GM19351 (cell line): ENCODE results near the gene INTS14.

Source experiments
- ATAC-seq: cut with Tn5 transposase; IDR thresholded peaks from one replicate; pipeline ENCODE4 v1.9.1; 2021; ENCODE audit warnings: mild to moderate bottlenecking, moderate library complexity; ENCODE audit not compliant: unreplicated experiment

Gene INTS14

GRCh38 chr15:65610871-65611718, at the start of gene INTS14:
TSS of gene INTS14 (minus strand) at chr15:65611131. CDS start at chr15:65607380, 3,751 bp downstream.
- ATAC-seq = peak; percentile 94

GRCh38 chr15:65659502-65660052, 48.6 kb upstream of the INTS14 start:
- no peak for ATAC-seq

GRCh38 chr15:65655457-65655856, 44.5 kb upstream of the INTS14 start:
- ATAC-seq = no peak

- no peak for ATAC-seq
These were observed 44.1 kb upstream of the INTS14 start for GRCh38 chr15:65655026-65655425.

GRCh38 chr15:65653801-65654521, 43.0 kb upstream of the INTS14 start:
- ATAC-seq = no peak

GRCh38 chr15:65653341-65653740, 42.4 kb upstream of the INTS14 start:
- no peak for ATAC-seq

DNA sequence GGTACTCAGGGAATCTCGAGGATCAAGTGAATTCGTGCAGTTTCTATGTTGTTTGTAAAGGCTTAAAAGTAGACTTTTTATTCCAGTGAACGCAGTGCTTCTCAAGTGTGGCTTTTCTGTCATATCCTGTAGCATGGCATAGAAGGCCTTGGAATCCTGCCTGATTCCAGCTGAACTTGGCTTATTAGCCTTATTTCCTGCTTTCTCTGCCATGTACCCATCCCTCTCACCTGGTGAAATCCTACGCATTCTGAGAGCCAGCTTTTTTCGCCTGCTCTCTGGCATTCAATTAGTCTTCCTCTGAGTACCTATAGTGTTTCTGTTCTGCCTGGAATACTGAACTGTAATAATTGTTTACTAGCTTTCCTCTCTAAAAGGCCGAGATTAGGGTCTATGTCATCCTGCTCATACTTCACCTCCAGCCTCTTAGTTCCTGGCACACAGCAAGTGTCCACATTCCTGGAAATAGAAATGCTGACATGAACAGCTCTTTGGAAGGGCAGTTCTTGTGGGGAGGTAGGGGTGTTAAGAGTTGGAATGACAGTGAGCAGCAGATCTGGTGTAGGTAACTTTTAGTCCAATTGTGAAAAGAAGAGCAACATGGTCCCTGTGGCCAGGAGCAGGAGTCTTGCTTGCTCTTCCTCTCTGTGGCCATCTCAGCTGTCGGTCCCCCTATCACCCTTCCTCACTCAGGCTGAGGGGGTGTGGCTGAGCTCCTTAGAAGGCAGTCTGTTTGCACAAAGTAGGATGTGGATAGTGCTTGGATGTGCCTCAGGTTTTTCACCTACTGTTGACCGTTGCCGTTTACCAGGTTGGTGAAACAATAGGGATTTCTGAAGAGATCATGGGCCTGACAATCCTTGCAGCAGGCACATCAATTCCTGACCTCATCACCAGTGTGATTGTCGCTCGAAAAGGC, 41.2 kb upstream of the INTS14 start:
- ATAC-seq = no peak

DNA sequence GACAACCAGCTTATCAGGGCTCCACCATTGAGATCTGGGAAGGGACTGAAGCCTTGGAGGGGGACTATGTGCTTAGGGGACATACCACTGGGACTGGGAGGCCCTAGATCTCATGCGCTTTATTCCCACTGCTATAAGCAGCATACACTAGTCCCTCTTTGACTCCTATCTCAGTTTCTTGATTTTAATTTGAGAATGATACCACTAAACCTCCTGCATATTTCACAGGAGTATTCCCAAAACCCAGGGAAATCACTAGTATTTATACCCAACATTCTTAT, 40.1 kb upstream of the INTS14 start:
- no peak for ATAC-seq

GRCh38 chr15:65650312-65651041, 39.5 kb upstream of the INTS14 start:
- ATAC-seq = no peak

GRCh38 chr15:65646486-65646885, 35.6 kb upstream of the INTS14 start:
- ATAC-seq = no peak

DNA sequence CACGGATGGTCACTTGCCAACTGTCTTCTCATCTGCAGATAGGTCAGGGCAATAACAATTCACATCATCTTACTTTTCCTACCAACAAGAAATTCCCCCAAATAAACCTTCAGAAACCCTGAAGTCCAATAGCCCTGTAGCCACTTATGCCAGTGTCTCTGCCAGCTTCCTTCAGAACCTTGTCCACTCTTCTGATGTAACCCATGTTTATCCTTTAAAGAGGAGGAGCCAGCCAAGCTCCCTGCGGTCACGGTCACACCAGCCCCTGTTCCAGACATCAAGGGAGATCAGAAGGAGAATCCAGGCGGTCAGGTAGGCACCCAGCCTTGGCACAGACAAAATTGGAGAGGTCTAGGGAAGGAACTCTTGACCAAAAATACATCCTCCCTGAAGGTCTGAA, 34.5 kb upstream of the INTS14 start:
- ATAC-seq = no peak

DNA sequence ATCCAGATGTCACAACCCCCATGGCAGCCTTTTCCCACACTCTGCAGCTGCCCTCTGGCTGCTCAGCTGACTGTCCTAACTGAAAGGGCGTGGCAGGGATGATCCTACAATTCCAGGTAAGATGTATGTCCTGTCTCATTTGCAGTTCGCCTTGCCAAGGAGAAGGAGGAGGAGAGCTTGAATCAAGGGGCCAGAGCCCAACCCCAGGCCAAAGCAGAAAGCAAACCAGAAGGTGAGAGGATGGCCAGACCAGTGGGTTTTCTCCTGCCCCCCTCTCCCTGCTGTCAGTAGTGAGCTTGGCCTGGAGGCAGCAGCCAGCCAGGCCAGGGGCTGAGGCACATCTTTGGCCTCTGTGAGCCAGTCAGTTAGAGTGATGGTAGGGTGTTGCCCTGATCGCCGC, 33.4 kb upstream of the INTS14 start:
- ATAC-seq = no peak

- ATAC-seq = no peak
These were observed 31.7 kb upstream of the INTS14 start for GRCh38 chr15:65642594-65642993.

GRCh38 chr15:65641768-65642475, 31.0 kb upstream of the INTS14 start:
- ATAC-seq = no peak

DNA sequence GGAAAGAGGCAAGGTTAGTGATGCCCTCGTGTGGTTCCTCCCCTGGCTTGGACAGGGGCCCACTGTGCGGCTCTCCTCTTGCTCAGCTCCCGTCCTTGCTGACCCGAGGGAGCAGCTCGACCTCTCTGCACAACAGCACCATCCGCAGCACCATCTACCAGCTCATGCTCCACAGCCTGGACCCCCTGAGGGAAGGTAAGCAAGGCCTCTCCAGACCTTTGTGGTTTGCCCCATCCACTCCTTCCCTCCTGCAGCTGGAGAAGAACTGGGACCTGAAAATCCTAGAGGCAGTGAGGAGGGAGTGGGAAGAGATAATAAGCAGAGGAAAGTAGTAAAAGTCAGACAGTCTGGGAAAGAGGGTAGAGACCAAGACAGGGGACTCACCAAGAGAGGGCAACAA, 28.6 kb upstream of the INTS14 start:
- no peak for ATAC-seq

DNA sequence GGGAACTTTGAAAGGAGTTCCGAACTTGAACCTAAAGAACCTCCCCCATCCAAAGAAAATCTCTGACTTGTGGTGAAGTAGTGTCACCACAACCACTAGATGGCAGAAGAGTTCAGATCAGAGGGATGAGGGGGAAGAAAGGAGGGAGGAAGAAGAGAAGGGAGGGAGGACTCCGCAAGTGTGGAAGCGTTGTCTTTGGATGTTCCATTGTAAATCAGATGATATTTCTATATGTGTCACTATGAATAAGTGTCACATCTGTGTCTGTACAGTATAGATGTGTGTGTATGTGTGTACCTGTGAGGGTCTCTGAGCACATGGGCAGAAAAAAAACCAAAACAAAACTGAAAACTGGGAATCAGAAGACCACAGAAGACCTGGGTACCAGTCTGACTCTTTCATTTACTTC, 27.8 kb upstream of the INTS14 start:
- ATAC-seq = no peak

- no peak for ATAC-seq
These were observed 27.2 kb upstream of the INTS14 start for GRCh38 chr15:65638109-65638508.

DNA sequence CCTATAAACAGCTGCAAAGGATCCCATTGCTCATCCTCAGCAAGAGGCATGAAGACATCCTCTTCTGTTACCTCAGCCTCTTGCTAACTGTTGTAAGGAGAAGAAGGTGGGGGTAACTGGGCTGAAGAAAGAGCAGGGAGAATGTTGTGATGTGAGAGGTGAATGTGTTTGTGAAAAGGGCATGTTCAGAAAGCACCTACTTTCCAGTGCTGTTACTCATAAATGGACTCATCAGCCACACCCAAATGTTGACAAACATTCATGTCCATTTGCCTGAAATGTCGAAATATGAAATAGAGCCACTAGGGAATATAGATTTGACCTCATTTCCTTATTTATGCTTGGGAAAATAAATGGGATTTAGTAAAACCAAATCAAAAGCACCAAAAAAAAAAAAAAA, 23.4 kb upstream of the INTS14 start:
- ATAC-seq = no peak

- no peak for ATAC-seq
These were observed 22.8 kb upstream of the INTS14 start for GRCh38 chr15:65633752-65634151.
